ENCODE measurements around the gene SLC35B4.

The SLC35B4 gene, protein sequence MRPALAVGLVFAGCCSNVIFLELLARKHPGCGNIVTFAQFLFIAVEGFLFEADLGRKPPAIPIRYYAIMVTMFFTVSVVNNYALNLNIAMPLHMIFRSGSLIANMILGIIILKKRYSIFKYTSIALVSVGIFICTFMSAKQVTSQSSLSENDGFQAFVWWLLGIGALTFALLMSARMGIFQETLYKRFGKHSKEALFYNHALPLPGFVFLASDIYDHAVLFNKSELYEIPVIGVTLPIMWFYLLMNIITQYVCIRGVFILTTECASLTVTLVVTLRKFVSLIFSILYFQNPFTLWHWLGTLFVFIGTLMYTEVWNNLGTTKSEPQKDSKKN

DNA sequence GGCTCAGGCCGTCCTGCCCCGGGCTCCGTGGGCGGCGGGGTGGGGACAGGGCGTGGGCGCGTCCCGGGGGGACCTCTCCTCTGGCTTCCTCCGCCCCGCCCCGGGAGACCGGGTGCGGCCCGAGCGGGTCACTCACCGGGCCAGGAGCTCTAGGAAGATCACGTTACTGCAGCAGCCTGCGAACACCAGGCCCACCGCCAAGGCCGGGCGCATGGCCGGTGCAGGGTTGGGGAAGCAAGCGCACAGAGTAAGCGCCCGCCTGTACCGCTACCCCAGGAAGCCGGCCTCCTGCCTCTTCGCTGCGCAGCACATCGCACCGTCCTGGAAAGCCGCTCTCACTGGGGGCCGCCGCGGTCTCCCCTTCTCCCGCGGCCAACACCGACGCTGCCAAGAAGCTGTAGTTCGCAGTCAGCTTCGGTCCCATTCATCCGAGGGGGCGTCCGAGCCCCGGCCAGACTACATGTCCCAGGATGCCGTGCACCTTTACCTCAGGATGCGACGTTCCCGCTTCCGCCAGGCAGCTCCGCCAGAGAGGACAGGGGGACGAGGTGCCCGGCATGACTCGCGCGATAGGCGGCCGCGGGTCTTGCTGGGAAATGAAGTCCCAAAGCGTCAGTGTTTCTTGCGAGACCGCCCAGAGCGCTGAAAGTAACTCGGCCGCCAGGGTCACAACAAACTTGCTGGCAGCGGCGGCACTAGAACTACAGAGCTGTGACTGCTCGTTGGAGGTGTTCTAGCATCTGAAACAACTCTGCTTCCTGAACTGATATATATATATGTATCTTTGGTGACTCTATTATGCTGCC, at the start of gene SLC35B4:
TSS of gene SLC35B4 (minus strand) at position 392 of the 806 bp plus-strand sequence. CDS start at position 213, 179 bp downstream.
- H3K36me3 Mint-ChIP-seq (ENCODE audit: low read depth): peaks cover 26% of the 10 kb centered on the region
- H3K9me3 Mint-ChIP-seq: no peaks in the 10 kb centered on the region
- peaks cover 27% of the 10 kb centered on the region for H3K4me1 Mint-ChIP-seq (ENCODE audit: low read depth)
- peak; percentile 95 for DNase-seq
- H3K27ac Mint-ChIP-seq: peak within 1 kb of the TSS; percentile 93
- peak within 1 kb of the TSS; percentile 93 for H3K4me3 Mint-ChIP-seq
- no peaks in the 10 kb centered on the region for H3K27me3 Mint-ChIP-seq

DNA sequence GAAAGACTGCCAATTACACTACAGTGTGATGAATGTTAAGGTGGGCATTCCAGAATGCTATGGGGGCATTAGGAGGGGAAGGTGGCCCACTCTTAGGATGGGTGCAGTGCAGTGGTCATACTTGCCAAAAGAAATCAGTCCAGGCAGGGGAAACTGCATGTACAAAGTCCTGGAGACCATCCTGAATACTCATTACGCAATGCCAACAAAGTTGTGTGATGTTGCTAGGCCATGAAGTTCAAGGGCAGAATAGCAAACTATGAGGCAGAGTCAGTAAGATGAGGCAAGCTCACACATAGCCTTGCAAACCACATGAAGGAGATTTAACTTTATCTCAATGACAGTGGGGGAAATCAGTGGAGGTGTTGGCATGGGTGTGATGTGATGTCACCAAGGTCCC, 49.8 kb upstream of the SLC35B4 start:
- no peak for DNase-seq
- Mint-ChIP-seq H3K36me3 (ENCODE audit: low read depth) (no peaks in the 10 kb centered on the region), H3K4me1 (ENCODE audit: low read depth) (no peaks in the 10 kb centered on the region), H3K4me3 (no peak overlapping the region), H3K27me3 (peaks cover 49% of the 10 kb centered on the region), H3K27ac (no peak overlapping the region), H3K9me3 (no peaks in the 10 kb centered on the region)

DNA sequence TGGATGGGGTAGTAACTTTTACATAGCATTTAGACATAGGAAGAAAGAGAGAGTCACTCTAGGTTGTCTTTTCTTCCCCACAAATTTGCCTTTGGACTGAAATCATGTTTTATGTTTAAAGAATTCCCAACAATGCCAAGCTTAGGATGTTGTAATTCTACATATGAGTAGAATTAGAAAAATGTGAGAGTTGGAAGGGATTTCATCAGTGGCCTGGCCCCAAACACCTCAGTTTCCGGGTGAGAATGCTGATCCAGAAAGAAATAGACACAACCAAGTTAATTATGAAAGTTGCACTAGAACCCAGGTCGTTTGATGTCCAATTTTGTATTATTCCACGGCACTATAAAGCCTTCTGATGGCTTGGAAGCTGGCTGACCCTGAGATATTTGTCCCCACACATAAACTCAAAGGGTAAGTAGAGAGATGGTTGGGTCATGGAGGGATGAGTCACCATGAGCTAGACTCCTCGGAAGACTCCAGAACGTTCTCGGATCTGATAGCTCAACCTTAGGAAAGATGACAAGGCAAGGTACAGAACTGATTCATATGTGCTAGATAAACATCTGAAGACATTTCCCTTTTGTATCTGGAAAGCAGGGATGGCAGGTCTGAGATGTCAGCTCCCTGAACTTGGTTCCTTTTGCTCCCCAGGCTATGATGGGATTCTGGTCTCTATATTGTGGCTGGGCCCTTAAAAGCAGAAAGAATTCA, 48.8 kb upstream of the SLC35B4 start:
- H3K27ac Mint-ChIP-seq: no peak overlapping the region
- peaks cover 42% of the 10 kb centered on the region for H3K27me3 Mint-ChIP-seq
- H3K9me3 Mint-ChIP-seq: no peaks in the 10 kb centered on the region
- H3K4me1 Mint-ChIP-seq (ENCODE audit: low read depth): no peaks in the 10 kb centered on the region
- DNase-seq: no peak
- H3K36me3 Mint-ChIP-seq (ENCODE audit: low read depth): no peaks in the 10 kb centered on the region
- H3K4me3 Mint-ChIP-seq: no peak overlapping the region

DNA sequence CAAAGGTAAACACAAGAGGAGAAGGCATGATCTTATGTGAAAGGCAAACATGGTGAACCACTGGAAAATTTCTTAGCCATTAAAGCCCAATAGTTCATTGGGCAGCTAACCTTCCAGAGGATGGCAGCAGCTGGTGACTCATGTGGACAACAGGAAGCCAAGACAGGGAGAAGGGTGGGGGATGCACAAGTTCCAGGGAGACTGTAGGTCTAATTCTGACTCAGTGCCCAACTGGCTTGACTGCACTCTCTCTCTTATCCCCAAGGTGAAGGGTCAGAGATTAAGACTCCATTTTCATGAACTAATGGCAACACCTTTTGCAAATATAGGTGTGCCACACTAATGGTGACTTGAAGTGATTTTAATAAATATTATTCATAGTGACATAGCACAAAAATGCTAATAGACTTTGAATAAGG, 47.9 kb upstream of the SLC35B4 start:
- no peak overlapping the region for H3K4me3 Mint-ChIP-seq
- H3K9me3 Mint-ChIP-seq: no peaks in the 10 kb centered on the region
- H3K4me1 Mint-ChIP-seq (ENCODE audit: low read depth): no peaks in the 10 kb centered on the region
- H3K27ac Mint-ChIP-seq: no peak overlapping the region
- peaks cover 36% of the 10 kb centered on the region for H3K27me3 Mint-ChIP-seq
- no peak for DNase-seq
- H3K36me3 Mint-ChIP-seq (ENCODE audit: low read depth): no peaks in the 10 kb centered on the region

DNA sequence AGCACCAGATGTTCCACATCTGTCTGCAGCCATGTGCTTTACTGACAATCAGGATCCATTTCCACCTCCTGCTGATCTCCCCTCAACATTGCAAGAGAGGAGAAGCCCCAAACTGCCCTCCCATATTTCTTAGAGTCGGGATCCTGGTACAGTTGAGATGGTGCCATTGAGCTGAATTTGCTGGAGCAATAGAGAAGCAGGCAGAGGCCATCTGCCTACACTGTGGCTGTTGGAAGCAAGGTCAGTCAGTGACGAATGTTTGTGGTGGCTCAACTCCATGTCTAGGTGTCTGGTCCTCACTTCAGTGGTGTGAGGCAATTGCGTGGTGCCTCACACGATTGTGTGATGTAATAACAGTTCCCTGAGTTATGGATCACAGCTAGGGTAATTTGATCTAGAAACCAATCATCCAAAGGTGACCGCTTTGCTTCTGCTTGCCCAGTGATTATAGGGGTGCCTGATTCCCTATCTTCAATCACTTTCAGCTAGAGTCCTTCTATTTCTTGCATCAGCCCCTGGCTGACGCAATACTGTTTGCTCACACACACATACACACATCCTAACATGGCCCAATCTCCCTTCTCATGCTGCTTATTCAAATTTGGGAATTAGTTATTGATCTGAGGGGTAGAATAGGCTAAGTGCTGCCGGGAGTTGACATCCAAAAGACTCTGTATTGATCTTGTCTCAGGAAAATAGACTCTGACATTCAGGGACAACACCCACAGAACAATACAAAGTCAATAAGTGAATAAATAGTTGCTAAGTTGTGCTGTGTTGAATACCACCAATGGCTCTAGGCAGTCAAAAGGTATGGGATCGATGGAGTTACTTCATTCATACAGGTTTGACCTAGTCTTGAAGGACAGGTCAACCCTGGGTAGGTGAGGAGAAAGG, 46.1 kb upstream of the SLC35B4 start:
- H3K9me3 Mint-ChIP-seq: no peaks in the 10 kb centered on the region
- H3K4me3 Mint-ChIP-seq: no peak overlapping the region
- peaks cover 4% of the 10 kb centered on the region for H3K4me1 Mint-ChIP-seq (ENCODE audit: low read depth)
- peaks cover 29% of the 10 kb centered on the region for H3K27me3 Mint-ChIP-seq
- no peaks in the 10 kb centered on the region for H3K36me3 Mint-ChIP-seq (ENCODE audit: low read depth)
- H3K27ac Mint-ChIP-seq: no peak overlapping the region
- no peak for DNase-seq

DNA sequence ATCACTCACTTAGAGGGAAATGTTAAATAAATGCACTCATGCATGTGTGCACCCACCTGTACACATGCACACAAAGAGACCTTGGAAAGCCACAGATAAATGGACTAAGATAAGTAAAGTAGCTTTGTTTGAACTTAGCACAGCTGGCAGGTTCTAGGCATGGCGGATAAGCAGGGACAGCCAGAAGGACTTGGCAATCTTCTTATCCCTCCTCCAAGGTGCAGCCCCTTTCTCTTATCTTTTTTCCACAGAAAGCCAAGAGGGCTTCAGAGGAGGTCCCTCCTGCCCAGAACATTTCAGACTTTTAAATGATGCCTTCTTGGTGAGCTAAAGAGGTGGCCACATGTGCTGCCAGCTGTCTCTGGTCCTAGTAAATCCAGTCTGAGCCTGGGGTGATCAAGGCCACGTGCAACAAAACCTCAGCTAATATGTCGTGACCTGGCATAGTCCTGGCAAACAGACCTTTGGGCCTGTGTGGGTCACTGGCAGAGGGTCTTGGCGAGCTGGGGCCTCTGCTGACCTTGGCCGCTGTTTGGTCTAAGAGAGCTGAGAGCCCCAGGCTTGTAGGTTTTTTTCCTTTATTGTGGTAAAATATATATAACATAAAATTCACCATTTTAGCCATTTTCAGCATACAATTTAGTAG, 43.2 kb upstream of the SLC35B4 start:
- Mint-ChIP-seq H3K27me3 (peaks cover 16% of the 10 kb centered on the region), H3K27ac (no peak overlapping the region)
- no peak for DNase-seq

DNA sequence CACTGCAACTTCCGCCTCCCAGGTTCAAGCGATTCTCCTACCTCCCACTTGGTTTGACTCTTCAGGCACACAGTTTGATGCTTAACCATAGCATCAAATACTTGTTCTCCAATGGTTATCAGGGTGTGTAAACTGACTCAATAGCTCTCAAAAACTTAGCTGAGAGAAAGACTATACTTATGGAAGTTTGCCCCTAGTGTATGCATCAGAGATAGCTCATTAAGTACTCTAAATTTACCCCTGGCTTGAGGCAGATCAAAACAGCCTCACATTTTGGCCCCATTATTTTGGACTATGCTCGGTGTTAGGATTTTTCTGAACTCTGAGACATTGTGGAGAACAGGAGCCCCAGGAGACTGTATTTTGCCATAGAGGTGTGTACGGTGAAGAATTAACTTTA, 40.8 kb upstream of the SLC35B4 start:
- H3K27ac Mint-ChIP-seq: no peak overlapping the region
- no peaks in the 10 kb centered on the region for H3K9me3 Mint-ChIP-seq
- H3K4me3 Mint-ChIP-seq: no peak overlapping the region

More for the DNA sequence above, 43.2 kb upstream of the SLC35B4 start:
- H3K4me1 Mint-ChIP-seq (ENCODE audit: low read depth): peaks cover 4% of the 10 kb centered on the region
- H3K36me3 Mint-ChIP-seq (ENCODE audit: low read depth): no peaks in the 10 kb centered on the region
- no peak overlapping the region for H3K4me3 Mint-ChIP-seq
- no peaks in the 10 kb centered on the region for H3K9me3 Mint-ChIP-seq

DNA sequence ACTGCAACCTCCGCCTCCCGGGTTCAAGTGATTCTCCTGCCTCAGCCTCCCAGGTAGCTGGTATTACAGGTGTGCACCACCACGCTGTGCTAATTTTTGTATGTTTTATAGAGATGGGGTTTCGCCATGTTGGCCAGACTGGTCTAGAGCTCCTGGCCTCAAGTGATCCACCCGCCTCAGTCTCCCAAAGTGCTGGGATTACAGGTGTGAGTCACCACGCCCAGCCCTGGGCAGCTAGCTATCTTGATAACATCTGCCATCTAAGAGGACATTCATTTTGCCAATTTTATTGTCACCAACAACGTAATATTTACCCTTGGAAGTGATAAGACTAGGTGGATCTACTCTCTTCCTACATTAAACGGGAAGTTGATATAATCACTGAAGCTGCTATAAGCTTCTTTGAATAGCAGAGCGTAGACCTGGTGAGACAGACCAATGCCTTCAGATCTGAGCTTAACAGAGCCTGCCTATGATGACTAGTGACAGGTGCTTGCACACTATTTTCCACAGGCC, 39.7 kb upstream of the SLC35B4 start:
- Mint-ChIP-seq H3K9me3 (no peaks in the 10 kb centered on the region), H3K27me3 (peaks cover 5% of the 10 kb centered on the region), H3K36me3 (ENCODE audit: low read depth) (no peaks in the 10 kb centered on the region), H3K27ac (no peak overlapping the region), H3K4me3 (no peak overlapping the region), H3K4me1 (ENCODE audit: low read depth) (peaks cover 4% of the 10 kb centered on the region)
- no peak for DNase-seq

More for the DNA sequence above, 40.8 kb upstream of the SLC35B4 start:
- no peaks in the 10 kb centered on the region for H3K36me3 Mint-ChIP-seq (ENCODE audit: low read depth)
- DNase-seq: no peak
- H3K4me1 Mint-ChIP-seq (ENCODE audit: low read depth): peaks cover 4% of the 10 kb centered on the region
- peaks cover 5% of the 10 kb centered on the region for H3K27me3 Mint-ChIP-seq

DNA sequence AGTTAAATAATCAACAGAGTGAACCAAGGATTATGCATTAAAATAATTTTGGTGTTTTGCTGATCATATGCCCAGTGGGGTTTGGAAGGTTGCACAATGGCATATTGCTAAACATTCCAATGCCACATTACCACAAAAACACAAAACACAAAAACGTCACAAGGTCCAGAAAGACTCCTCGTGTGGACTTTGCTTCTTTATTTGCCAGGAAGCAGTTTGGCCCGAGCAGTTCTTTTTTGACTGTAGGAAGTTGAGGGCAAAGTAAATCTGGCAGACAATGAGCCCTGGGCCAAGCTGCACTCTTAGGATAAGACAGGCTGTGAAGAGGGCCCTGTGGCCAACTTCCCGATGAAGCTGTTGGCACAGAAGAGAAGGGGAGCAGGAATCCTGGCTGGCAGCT, 39.2 kb upstream of the SLC35B4 start:
- no peak for DNase-seq
- Mint-ChIP-seq H3K9me3 (no peaks in the 10 kb centered on the region), H3K27ac (no peak overlapping the region), H3K4me1 (ENCODE audit: low read depth) (peaks cover 7% of the 10 kb centered on the region), H3K36me3 (ENCODE audit: low read depth) (no peaks in the 10 kb centered on the region), H3K27me3 (peaks cover 7% of the 10 kb centered on the region), H3K4me3 (no peak overlapping the region)

DNA sequence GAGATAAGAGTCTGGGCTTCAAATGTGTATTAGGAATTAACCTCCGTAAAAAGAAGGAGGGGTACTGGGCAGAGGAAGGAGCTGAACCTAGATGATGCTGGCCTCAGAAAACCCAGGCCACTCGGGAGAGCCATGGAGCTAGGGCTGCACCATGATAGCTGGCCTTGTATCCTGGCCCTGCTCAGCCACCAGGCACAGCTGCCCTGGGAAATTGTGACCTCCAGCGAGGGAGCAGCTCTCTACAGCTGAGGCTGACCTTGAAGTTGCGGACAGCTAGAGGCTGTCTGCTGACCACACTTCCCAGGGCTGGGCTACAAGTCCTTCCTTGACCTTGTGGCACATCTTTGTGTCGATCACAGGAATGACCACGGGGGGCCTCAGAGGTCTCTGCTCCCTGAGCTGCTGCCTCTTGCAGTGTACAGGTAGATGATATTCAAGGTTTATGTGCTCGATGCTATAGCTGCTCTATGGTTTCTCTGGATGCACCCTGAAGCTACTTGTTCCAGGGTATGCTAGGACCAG, 38.3 kb upstream of the SLC35B4 start:
- no peaks in the 10 kb centered on the region for H3K9me3 Mint-ChIP-seq
- H3K4me1 Mint-ChIP-seq (ENCODE audit: low read depth): peaks cover 11% of the 10 kb centered on the region
- peaks cover 8% of the 10 kb centered on the region for H3K27me3 Mint-ChIP-seq
- no peaks in the 10 kb centered on the region for H3K36me3 Mint-ChIP-seq (ENCODE audit: low read depth)
- H3K27ac Mint-ChIP-seq: no peak overlapping the region
- DNase-seq: no peak
- no peak overlapping the region for H3K4me3 Mint-ChIP-seq

DNA sequence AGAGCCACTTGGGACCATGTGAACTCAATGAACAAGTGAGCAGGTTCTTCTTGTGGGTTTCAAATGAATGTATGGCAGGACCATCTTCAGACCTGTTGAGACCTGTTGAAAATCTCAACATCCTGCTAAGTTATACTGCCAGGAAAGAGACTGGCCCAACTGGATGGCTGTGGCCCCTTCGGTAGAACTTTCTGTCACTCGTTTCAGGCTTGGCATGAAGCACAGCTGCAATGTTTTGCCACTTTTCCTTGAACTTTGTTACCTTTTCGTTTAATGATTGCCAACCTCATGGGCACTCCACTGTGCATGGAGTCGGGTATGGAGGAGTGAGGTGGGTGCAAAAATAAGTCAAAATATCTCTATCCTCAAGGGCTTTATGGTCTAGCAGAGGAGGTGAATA, 36.7 kb upstream of the SLC35B4 start:
- H3K27me3 Mint-ChIP-seq: peaks cover 17% of the 10 kb centered on the region

DNA sequence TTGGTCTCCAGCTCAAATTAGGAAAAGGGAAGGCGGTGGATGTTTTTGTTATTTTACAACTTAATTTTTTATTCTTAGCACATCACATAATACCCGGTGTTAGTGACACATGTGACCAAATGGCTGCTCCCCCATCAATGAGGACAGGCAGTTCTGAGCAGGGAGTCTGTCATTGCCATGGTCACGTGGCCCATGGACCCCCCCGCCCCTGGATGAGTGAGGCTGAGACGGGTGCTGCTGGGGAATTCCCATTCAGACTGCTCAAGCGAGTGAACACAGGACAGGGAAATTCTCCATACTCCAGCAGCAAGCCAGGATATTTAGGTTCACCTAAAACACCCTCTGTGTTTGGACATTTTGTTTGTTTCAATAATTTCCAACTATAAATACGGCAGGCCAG, 34.7 kb upstream of the SLC35B4 start:
- Mint-ChIP-seq H3K4me1 (ENCODE audit: low read depth) (peaks cover 6% of the 10 kb centered on the region), H3K27me3 (peaks cover 30% of the 10 kb centered on the region), H3K36me3 (ENCODE audit: low read depth) (no peaks in the 10 kb centered on the region), H3K9me3 (no peaks in the 10 kb centered on the region), H3K27ac (no peak overlapping the region), H3K4me3 (no peak overlapping the region)
- no peak for DNase-seq

More for the DNA sequence above, 36.7 kb upstream of the SLC35B4 start:
- H3K36me3 Mint-ChIP-seq (ENCODE audit: low read depth): no peaks in the 10 kb centered on the region
- DNase-seq: no peak
- peaks cover 11% of the 10 kb centered on the region for H3K4me1 Mint-ChIP-seq (ENCODE audit: low read depth)
- no peak overlapping the region for H3K4me3 Mint-ChIP-seq
- no peaks in the 10 kb centered on the region for H3K9me3 Mint-ChIP-seq
- no peak overlapping the region for H3K27ac Mint-ChIP-seq

DNA sequence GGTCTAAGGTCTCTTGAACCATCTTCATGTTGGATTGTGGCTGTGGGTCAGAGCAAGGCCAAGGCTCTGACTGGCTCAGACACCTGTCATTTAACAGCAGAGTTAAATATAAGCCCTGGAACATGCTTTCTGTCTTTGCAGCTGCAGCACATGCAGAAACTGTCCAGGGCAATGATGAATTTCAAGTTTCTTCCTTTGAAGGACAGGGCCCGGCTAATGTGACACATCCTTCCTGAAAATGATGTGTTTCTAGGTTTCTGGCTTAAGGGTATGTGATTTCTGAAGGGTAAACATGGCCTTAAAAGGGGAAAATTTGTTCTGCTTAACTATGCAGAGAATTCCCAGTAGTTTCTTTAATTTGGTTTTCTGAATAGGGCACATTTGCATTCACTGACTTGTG, 34.0 kb upstream of the SLC35B4 start:
- H3K4me3 Mint-ChIP-seq: no peak overlapping the region
- H3K36me3 Mint-ChIP-seq (ENCODE audit: low read depth): no peaks in the 10 kb centered on the region
- peaks cover 6% of the 10 kb centered on the region for H3K4me1 Mint-ChIP-seq (ENCODE audit: low read depth)
- H3K9me3 Mint-ChIP-seq: no peaks in the 10 kb centered on the region
- H3K27me3 Mint-ChIP-seq: peaks cover 36% of the 10 kb centered on the region
- no peak for DNase-seq
- H3K27ac Mint-ChIP-seq: no peak overlapping the region

Data from activated T-cell treated with anti-CD3 and anti-CD28 coated beads, Interleukin-2, amount 50 U/mL, for 24 hours (primary cell).